ENCODE results near the gene REEP6. TPM values are rescaled to one million over a fixed set of nuclear protein-coding genes. Genes with fewer than 3 reads are reported as not detected.
"Not testable (repeated sequence)": the region's sequence is repeated elsewhere in the genome, so short reads cannot be mapped to it uniquely, and the experiment has no call there.

REEP6 gene
- total RNA-seq, 2 donors from 2014 or later: 3.5 to 4.1 TPM

GRCh38 chr19:1529430-1529816, 38.4 kb downstream of the REEP6 start:
- DNase-seq (no peak), ATAC-seq (no peak)
- intact Hi-C loops (cut with DNase I, micrococcal nuclease): no loop called here

- DNase-seq; intact Hi-C loops (cut with DNase I, micrococcal nuclease); ATAC-seq: not testable (repeated sequence)
These were observed 39.9 kb downstream of the REEP6 start for GRCh38 chr19:1530856-1531255.

GRCh38 chr19:1531587-1531986, 40.6 kb downstream of the REEP6 start:
- intact Hi-C loops (cut with DNase I, micrococcal nuclease): no loop called here
- no peak for DNase-seq
- no peak for ATAC-seq

GRCh38 chr19:1532003-1532402, 41.0 kb downstream of the REEP6 start:
- no peak for ATAC-seq
- intact Hi-C loops (cut with DNase I, micrococcal nuclease): no loop called here
- DNase-seq: no peak

GRCh38 chr19:1533510-1534150, 42.6 kb downstream of the REEP6 start:
- DNase-seq (no peak), ATAC-seq (no peak)
- intact Hi-C loops (cut with DNase I, micrococcal nuclease): no loop called here

GRCh38 chr19:1534972-1535371, 44.0 kb downstream of the REEP6 start:
- no peak for DNase-seq
- intact Hi-C loops (cut with DNase I, micrococcal nuclease): no loop called here
- ATAC-seq: no peak

- DNase-seq; intact Hi-C loops (cut with DNase I, micrococcal nuclease); ATAC-seq: not testable (repeated sequence)
These were observed 44.7 kb downstream of the REEP6 start for GRCh38 chr19:1535699-1536098.

GRCh38 chr19:1538978-1539377, 48.0 kb downstream of the REEP6 start:
- intact Hi-C loops (cut with DNase I, micrococcal nuclease): no loop called here
- no peak for ATAC-seq
- DNase-seq: no peak

GRCh38 chr19:1539749-1540148, 48.8 kb downstream of the REEP6 start:
- not testable (repeated sequence) for ATAC-seq, DNase-seq
- intact Hi-C loops (cut with DNase I, micrococcal nuclease): loop anchor here in 1 of 2 donors (10.0 kb wide), 2 partner anchors 135 to 225 kb away; no protein-coding TSS in a partner anchor

GRCh38 chr19:1540365-1540925, 49.5 kb downstream of the REEP6 start:
- ATAC-seq (no peak), DNase-seq (no peak)
- intact Hi-C loops (cut with DNase I, micrococcal nuclease): loop anchor here in 1 of 2 donors (10.0 kb wide), 2 partner anchors 134 to 224 kb away; no protein-coding TSS in a partner anchor

Other genes with a start within 250 kb of the REEP6 start
- gene ATP5F1D, start 249.4 kb upstream of the REEP6 start, total RNA-seq: 100 to 1,000 TPM; 341 to 530 TPM
- 100 to 1,000 TPM; 202 to 276 TPM for gene MIDN, start 242.6 kb upstream of the REEP6 start, total RNA-seq
- 100 to 1,000 TPM; 220 to 267 TPM for gene CIRBP, start 221.8 kb upstream of the REEP6 start, total RNA-seq
- 10 to 100 TPM; 43.7 to 48.9 TPM for gene FAM174C, start 215.7 kb upstream of the REEP6 start, total RNA-seq
- gene EFNA2, start 205.3 kb upstream of the REEP6 start, total RNA-seq: 10 to 100 TPM; 83.8 to 85.4 TPM
- gene NDUFS7, start 107.3 kb upstream of the REEP6 start, total RNA-seq: 100 to 1,000 TPM; 141 to 178 TPM
- 1 to 10 TPM; 2.3 to 2.5 TPM for gene GAMT, start 89.6 kb upstream of the REEP6 start, total RNA-seq
- 100 to 1,000 TPM in 1 of 2 donors, 10 to 100 TPM in 1; 82.1 to 106 TPM for gene DAZAP1, start 83.6 kb upstream of the REEP6 start, total RNA-seq
- 100 to 1,000 TPM; 908 to 922 TPM for gene RPS15, start 52.8 kb upstream of the REEP6 start, total RNA-seq
- gene APC2, start 41.1 kb upstream of the REEP6 start, total RNA-seq: under 1 TPM; 0.18 to 0.56 TPM
- 10 to 100 TPM; 34.2 to 35.7 TPM for gene C19orf25, start 12.0 kb upstream of the REEP6 start, total RNA-seq
- 1 to 10 TPM; 3.2 to 4.6 TPM for gene PCSK4, start 831 bp upstream of the REEP6 start, total RNA-seq
- 1 to 10 TPM; 2.0 to 5.4 TPM for gene ADAMTSL5, start 21.8 kb downstream of the REEP6 start, total RNA-seq
- gene PLK5, start 32.9 kb downstream of the REEP6 start, total RNA-seq: not detected
- gene MEX3D, start 77.1 kb downstream of the REEP6 start, total RNA-seq: 10 to 100 TPM; 22.3 to 24.8 TPM
- gene MBD3, start 101.7 kb downstream of the REEP6 start, total RNA-seq: 10 to 100 TPM; 47.7 to 57.5 TPM
- 100 to 1,000 TPM; 337 to 359 TPM for gene UQCR11, start 114.3 kb downstream of the REEP6 start, total RNA-seq
- 10 to 100 TPM; 64.1 to 64.7 TPM for gene TCF3, start 161.4 kb downstream of the REEP6 start, total RNA-seq